ENCODE measurements around the gene RARB. TPM values are rescaled to one million over a fixed set of nuclear protein-coding genes. Genes with fewer than 3 reads are reported as not detected.
A peak's percentile ranks its signal among the peaks of the same experiment; 100 is the strongest.

The RARB gene
- total RNA-seq, 1 donor from 2014 or later, result 19.4 TPM

DNA sequence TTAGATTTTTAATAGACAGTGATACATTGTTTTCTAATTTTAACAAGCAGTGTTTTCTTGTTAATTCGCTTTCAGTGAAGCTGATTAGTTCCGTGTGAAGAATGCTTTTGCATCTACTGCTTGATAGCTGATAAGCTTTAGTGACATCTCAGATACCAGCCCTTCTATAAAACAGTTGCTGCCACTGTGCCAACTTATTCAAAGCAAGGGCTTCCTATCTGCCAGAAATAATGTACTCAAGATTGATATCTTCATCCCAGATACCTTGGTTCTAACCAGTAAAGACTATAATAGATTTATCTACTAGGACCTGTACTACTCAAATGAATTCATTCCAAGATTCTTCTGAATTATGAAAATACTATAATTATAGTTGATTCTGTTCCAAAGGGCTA is 30.4 kb downstream of the RARB start:
- no peak for DNase-seq
- intact Hi-C loops (cut with DNase I), result no loop called here
- ATAC-seq (ENCODE audit: poor library complexity), result no peak

DNA sequence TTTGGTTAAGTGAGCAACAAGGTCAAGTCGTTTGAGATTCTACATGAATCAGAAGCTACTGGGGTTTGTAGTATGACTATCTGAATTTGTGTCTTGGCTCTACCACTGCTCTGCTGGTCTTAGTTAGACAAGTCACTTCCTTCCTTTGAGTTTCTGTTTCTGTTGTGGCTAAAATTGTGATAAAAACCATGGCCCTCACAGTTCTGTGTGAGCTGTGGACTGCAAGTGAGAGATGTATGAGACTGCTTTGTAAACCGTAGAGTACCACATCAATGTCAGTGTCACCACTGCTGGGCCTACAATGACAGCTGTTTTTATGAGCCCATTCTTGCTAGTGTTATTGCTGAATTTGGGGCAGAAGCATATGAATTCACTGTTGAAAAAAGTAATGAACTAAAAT is 32.7 kb downstream of the RARB start:
- ATAC-seq (ENCODE audit: poor library complexity), result no peak
- intact Hi-C loops (cut with DNase I), result no loop called here
- no peak for DNase-seq

- no peak for DNase-seq
- no peak for ATAC-seq (ENCODE audit: poor library complexity)
- intact Hi-C loops (cut with DNase I), result no loop called here
Measured at GRCh38 chr3:25461946-25462345, 33.9 kb downstream of the RARB start.

GRCh38 chr3:25462495-25462894 is 34.4 kb downstream of the RARB start:
- ATAC-seq (ENCODE audit: poor library complexity) (no peak), DNase-seq (no peak)
- intact Hi-C loops (cut with DNase I), result no loop called here

- no peak for DNase-seq
- intact Hi-C loops (cut with DNase I), result no loop called here
- ATAC-seq (ENCODE audit: poor library complexity), result no peak
Measured at GRCh38 chr3:25463836-25464418, 35.9 kb downstream of the RARB start.

GRCh38 chr3:25465266-25465860 is 37.3 kb downstream of the RARB start:
- DNase-seq (no peak), ATAC-seq (ENCODE audit: poor library complexity) (no peak)
- intact Hi-C loops (cut with DNase I), result no loop called here

DNA sequence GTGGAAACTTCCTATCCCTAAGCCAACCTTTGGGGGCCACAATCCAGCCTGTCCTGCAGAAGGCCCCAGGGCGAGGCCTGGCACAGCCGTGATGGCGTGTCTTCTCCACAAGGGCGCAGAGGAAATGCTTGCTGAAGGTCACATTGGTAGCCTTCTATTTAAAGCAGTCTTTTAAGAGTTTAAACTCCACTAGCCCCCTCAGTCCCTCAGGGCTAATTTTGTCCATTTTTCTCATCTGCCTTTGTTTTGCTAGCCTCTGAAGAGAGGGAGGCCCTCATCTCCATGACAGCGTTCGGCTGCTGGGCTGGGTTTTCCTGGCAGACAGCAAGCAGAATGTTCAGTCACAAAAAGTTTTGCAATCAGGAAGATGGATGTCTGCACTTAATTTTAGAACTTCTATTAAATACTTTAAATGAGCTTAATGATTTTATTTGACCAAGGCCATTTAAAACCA is 40.8 kb downstream of the RARB start:
- intact Hi-C loops (cut with DNase I), result no loop called here
- DNase-seq, result peak; percentile 81
- ATAC-seq (ENCODE audit: poor library complexity), result peak; percentile 85

- peak; percentile 65 for DNase-seq
- intact Hi-C loops (cut with DNase I), result no loop called here
- ATAC-seq (ENCODE audit: poor library complexity), result peak; percentile 51
Measured at GRCh38 chr3:25469558-25469957, 41.5 kb downstream of the RARB start.

- intact Hi-C loops (cut with DNase I), result no loop called here
- DNase-seq, result no peak
- ATAC-seq (ENCODE audit: poor library complexity), result no peak
Measured at GRCh38 chr3:25471081-25471768, 43.2 kb downstream of the RARB start.

GRCh38 chr3:25472153-25472552 is 44.1 kb downstream of the RARB start:
- intact Hi-C loops (cut with DNase I), result no loop called here
- DNase-seq (no peak), ATAC-seq (ENCODE audit: poor library complexity) (no peak)

GRCh38 chr3:25472731-25473130 is 44.7 kb downstream of the RARB start:
- no peak for ATAC-seq (ENCODE audit: poor library complexity)
- intact Hi-C loops (cut with DNase I), result no loop called here
- no peak for DNase-seq

GRCh38 chr3:25473246-25473645 is 45.2 kb downstream of the RARB start:
- ATAC-seq (ENCODE audit: poor library complexity), result no peak
- intact Hi-C loops (cut with DNase I), result no loop called here
- no peak for DNase-seq

DNA sequence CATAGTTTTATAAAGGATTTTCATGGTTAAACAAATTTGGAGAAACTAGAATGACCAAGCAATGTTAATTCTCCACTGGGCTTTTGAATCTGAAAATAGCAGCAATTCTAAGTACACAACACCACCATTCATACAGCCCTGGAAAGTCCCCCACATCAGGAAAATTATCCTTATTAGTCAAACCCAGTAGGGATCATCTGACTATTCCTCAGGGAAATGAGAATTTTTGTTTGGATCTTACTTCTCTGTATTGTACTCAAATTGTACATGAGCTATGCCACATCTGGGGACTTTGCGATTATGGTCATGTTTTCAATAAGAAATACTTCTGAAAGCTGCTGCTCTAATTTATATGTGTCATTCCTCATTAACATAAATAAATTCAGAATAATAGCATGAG is 46.0 kb downstream of the RARB start:
- DNase-seq (no peak), ATAC-seq (ENCODE audit: poor library complexity) (no peak)
- intact Hi-C loops (cut with DNase I), result no loop called here

- no peak for DNase-seq
- ATAC-seq (ENCODE audit: poor library complexity), result no peak
- intact Hi-C loops (cut with DNase I), result no loop called here
Measured at GRCh38 chr3:25476639-25477038, 48.6 kb downstream of the RARB start.

DNA sequence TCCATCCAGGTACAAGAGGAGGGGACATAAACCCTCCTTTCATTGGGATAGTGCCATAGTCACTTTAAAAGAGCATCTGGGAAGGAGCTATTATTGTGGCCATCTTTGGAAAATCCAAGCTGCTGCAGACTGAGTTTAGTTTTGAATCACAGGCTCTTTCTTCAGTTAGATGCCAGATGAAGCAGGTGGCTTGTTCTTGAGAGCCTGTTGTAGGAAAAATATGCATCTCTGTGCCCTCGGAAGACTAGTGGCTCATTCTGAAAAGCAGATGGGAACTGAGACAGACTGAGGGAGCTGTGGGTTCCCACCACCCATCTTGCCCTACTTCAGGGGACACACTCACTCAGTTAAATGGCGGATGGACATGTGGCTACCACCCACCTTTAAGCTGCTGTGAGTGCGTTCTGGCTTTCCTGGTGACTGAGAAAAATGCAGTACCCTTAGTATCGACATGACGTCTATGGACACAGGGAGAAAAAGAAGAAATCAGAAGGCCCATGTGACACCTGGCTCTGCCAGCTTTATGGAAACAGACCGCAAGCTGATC is 50.2 kb downstream of the RARB start:
- intact Hi-C loops (cut with DNase I), result no loop called here
- ATAC-seq (ENCODE audit: poor library complexity), result no peak

GRCh38 chr3:25478964-25479726 is 51.1 kb downstream of the RARB start:
- intact Hi-C loops (cut with DNase I), result no loop called here

More for the DNA sequence above, 50.2 kb downstream of the RARB start:
- DNase-seq, result no peak

DNA sequence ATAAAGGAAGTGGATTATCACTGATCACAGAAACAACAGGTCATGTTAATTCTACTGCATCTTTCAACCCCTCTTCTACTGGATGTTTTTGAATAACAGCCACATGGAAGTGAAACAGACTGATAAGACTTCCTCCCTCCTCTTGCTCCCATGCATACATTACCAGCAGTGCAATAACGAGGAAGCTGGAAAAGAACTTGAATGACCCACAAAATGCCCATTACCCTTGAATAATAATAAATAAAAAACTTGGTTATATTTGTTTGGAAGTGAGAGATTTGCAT is 51.6 kb downstream of the RARB start:
- ATAC-seq (ENCODE audit: poor library complexity) (no peak), DNase-seq (no peak)
- intact Hi-C loops (cut with DNase I), result no loop called here

More at GRCh38 chr3:25478964-25479726, 51.1 kb downstream of the RARB start:
- no peak for ATAC-seq (ENCODE audit: poor library complexity)
- no peak for DNase-seq

DNA sequence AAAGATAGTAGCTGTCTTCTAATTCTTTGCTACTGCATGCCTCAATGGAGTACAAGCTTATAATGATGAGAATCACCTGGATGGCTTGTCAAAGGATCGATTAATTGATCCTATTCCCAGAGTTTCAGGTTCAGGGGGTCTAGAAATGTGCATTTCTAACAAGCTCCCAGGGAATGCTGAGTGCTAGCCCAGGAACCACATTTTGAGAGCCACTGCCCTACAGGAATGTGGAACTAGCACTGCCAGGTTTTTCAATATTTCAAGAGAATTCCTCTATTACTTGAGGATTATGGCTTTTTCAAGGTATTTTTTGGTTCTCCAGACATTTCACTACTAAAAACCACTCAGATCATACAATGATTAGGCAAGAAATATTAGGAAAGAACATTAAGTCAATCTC is 52.7 kb downstream of the RARB start:
- intact Hi-C loops (cut with DNase I), result no loop called here

DNA sequence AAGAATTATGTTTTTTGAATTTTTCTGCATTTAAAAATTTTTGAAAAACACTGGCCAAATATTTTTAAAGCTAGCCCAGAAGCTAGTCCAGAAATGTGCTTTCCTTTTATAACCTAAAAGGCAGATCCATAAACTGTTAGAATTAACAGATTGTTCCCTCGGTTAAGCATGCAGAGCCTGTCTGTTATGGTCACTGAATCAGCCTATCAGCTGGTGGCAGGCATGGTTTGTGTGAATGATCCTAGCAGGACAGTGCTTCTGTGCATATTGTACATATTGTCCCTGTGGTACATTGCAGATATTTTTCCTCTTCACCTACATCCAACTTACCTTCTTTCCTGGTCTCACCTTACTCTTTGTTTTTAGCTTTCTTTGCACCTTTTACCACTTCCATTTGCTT is 53.3 kb downstream of the RARB start:
- intact Hi-C loops (cut with DNase I), result no loop called here
- ATAC-seq (ENCODE audit: poor library complexity), result peak; percentile 71

More for the DNA sequence above, 52.7 kb downstream of the RARB start:
- no peak for DNase-seq
- no peak for ATAC-seq (ENCODE audit: poor library complexity)

More for the DNA sequence above, 53.3 kb downstream of the RARB start:
- DNase-seq, result no peak

Measured in Right ventricle myocardium superior (tissue), 1 donor.